Upper lobe of left lung (tissue), 6 donors: ENCODE measurements around the gene VMP1. TPM values are rescaled to one million over a fixed set of nuclear protein-coding genes. Genes with fewer than 3 reads are reported as not detected.
A peak's percentile ranks its signal among the peaks of the same experiment; 100 is the strongest.

Source experiments
- ATAC-seq, 2 donors: fragments of 200-7000 bp; cut with Tn5 transposase; one replicate each; pipeline ENCODE4 v1.9.1; 2022; ENCODE audit warnings: mild to moderate bottlenecking in 2 of 2, moderate library complexity in 2 of 2; ENCODE audit not compliant: low FRiP score in 2 of 2
- DNase-seq, 2 donors: peaks; one replicate each; pipeline ENCODE4 v3.0.0-alpha.2; 2019 to 2020
- H3K27ac ChIP-seq, 4 donors: fragments of 200-600 bp; sonication (generic); one replicate each; pipeline ENCODE4 v1.5.1; 2016 to 2019
- H3K27me3 ChIP-seq, 4 donors: fragments of 200-600 bp; sonication (generic); one replicate each; pipeline ENCODE4 v1.5.1; 2017 to 2019
- H3K36me3 ChIP-seq, 4 donors: fragments of 200-600 bp; sonication (generic); one replicate each; pipeline ENCODE4 v1.5.1; 2016 to 2019
- H3K4me1 ChIP-seq, 4 donors: fragments of 200-600 bp; sonication (generic); one replicate each; pipeline ENCODE4 v1.5.1; 2018 to 2019
- H3K4me3 ChIP-seq, 4 donors: fragments of 200-600 bp; sonication (generic); one replicate each; pipeline ENCODE4 v1.5.1; 2017 to 2019; ENCODE audit warnings: mild to moderate bottlenecking in 2 of 4, moderate library complexity in 1 of 4
- H3K9me3 ChIP-seq, 4 donors: fragments of 200-600 bp; sonication (generic); one replicate each; pipeline ENCODE4 v1.5.1; 2018 to 2019
- EP300 ChIP-seq, 4 donors: sonication (generic); formaldehyde crosslinking; IDR thresholded peaks; one replicate each; pipeline ENCODE4 v1.5.1; 2017; ENCODE audit warnings: antibody characterized with exemption in 4 of 4, control low read depth in 2 of 4
- POLR2A ChIP-seq, 4 donors: fragments of 450-650 bp; IDR thresholded peaks; one replicate each; pipeline ENCODE4 v1.5.1; 2016 to 2017; ENCODE audit warnings: antibody characterized with exemption in 4 of 4, mild to moderate bottlenecking in 2 of 4
- POLR2AphosphoS5 ChIP-seq, 2 donors: sonication (generic); formaldehyde crosslinking; IDR thresholded peaks; one replicate each; pipeline ENCODE4 v1.5.1; 2017; ENCODE audit warnings: antibody characterized with exemption in 2 of 2
- WGBS, 2 donors: methylation state at CpG; one replicate each; pipeline ENCODE4 v1.1.5; 2017 to 2018; 5-methylcytosine and 5-hydroxymethylcytosine counted together
- total RNA-seq, 6 donors: library from RNA; depleted of rRNA in 4 of 6; stranded (reverse); fragments of >200 nt in 4 of 6; gene quantifications; one replicate each; pipeline versions ENCODE4 v1.1.0 to v1.2.1, GENCODE V29; 2016 to 2021
- TF ChIP-seq, protein P1 (sequence below), 6 experiments: fragments of 450-650 bp in 4 of 6; fragments of 200-600 bp in 2 of 6; sonication (generic) in 2 of 6; IDR thresholded peaks; one replicate each; pipeline ENCODE4 v1.5.1; 2016 to 2019; ENCODE audit warnings: antibody characterized with exemption in 6 of 6
- donor health status: DM: no; HTN: no; CAD: no; lungs with moderate emphysema.
- donor health status: DM: no; HTN: yes; CAD: no; lungs with severe emphysema.

VMP1 gene
- total RNA-seq, 6 donors from 2014 or later, result 124 to 246 (median 181) TPM

DNA sequence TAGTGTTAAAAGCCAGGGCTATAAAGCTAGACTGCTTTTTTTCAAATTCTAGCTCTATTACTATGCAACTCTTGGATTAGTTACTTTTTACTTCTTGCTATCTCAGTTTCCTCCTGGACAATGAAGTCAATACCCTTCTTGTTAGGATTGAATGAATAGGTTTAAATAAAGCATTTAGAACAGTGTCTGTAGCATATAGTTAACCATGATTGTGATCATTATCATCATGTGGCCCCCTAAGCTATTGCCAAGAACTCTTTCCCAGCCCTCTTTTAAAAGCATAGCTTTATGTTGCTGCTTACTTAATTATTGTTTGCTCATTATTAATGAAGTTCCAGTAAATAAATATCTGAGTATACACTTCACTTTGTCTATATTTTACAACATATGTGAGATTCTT is 4.5 kb downstream of the VMP1 start:
- H3K27ac ChIP-seq, result peak overlapping the region in 1 of 4 donors; percentile 9
- H3K4me3 ChIP-seq, result no peak overlapping the region
- peaks cover 19 to 29% (median 26%) of the 10 kb centered on the region in 4 donors for H3K4me1 ChIP-seq
- TF ChIP-seq, protein P1, sequence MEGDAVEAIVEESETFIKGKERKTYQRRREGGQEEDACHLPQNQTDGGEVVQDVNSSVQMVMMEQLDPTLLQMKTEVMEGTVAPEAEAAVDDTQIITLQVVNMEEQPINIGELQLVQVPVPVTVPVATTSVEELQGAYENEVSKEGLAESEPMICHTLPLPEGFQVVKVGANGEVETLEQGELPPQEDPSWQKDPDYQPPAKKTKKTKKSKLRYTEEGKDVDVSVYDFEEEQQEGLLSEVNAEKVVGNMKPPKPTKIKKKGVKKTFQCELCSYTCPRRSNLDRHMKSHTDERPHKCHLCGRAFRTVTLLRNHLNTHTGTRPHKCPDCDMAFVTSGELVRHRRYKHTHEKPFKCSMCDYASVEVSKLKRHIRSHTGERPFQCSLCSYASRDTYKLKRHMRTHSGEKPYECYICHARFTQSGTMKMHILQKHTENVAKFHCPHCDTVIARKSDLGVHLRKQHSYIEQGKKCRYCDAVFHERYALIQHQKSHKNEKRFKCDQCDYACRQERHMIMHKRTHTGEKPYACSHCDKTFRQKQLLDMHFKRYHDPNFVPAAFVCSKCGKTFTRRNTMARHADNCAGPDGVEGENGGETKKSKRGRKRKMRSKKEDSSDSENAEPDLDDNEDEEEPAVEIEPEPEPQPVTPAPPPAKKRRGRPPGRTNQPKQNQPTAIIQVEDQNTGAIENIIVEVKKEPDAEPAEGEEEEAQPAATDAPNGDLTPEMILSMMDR (IDR thresholded peaks at IDR 0.05), result no peak
- no peak for TF ChIP-seq POLR2A (IDR thresholded peaks at IDR 0.05)
- no peak for TF ChIP-seq EP300 (IDR thresholded peaks at IDR 0.05)
- TF ChIP-seq POLR2AphosphoS5 (IDR thresholded peaks at IDR 0.05), result no peak
- ATAC-seq (no peak), DNase-seq (no peak)
- no peaks in the 10 kb centered on the region for H3K9me3 ChIP-seq
- H3K36me3 ChIP-seq, result no peaks in the 10 kb centered on the region
- no peaks in the 10 kb centered on the region for H3K27me3 ChIP-seq

DNA sequence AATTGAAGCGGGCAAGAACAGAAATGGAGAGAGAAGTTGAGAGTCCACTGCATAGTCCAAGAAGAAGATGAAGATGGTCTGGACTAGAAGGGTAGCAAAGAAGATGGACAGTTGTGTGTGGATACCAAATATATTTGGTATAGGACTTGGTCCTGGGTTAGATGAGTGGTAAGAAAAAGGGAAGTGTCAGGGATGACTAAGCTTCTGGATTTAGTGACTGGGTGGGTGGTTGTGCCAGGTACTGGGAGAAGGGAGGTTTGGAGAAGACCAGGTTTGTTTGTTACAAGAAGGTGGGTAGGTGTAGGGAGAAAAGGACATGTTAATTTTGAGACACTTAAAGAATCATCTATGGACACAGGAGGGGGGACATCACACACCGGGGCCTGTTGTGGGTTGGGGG is 5.4 kb downstream of the VMP1 start:
- no peak for DNase-seq
- peaks cover 19 to 29% (median 26%) of the 10 kb centered on the region in 4 donors for H3K4me1 ChIP-seq
- TF ChIP-seq, protein P1 (IDR thresholded peaks at IDR 0.05), result no peak
- TF ChIP-seq EP300 (IDR thresholded peaks at IDR 0.05) (no peak), POLR2AphosphoS5 (IDR thresholded peaks at IDR 0.05) (no peak), POLR2A (IDR thresholded peaks at IDR 0.05) (no peak)
- H3K9me3 ChIP-seq, result no peaks in the 10 kb centered on the region
- H3K27ac ChIP-seq, result peak overlapping the region in 1 of 4 donors; percentile 9
- H3K27me3 ChIP-seq, result no peaks in the 10 kb centered on the region
- no peaks in the 10 kb centered on the region for H3K36me3 ChIP-seq
- H3K4me3 ChIP-seq, result no peak overlapping the region
- 94 to 95% methylated on average over 1 to 2 of the region's 2 CpGs for WGBS, 2 donors
- ATAC-seq, result no peak

DNA sequence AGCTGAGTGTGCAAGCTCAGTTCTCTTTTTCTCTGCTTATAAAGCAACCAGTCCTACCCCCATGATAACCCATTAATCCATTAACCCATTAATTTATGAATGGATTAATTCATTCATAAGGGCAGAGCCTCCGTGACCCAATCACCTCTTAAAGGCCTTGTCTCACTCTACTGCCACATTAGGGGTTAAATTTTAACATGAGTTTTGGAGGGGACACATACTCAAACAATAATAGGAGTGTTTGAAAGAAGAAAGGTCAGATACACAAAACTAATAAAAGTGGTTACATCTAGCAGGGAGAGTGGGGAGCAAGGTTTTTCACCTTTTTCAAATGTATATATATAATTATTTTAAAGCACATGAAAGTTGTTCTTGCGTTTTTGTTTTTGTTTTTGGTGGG is 6.8 kb downstream of the VMP1 start:
- ATAC-seq, result no peak
- Histone ChIP-seq H3K27me3 (no peaks in the 10 kb centered on the region), H3K4me1 (peaks cover 10 to 19% (median 14%) of the 10 kb centered on the region in 4 donors), H3K9me3 (no peaks in the 10 kb centered on the region), H3K36me3 (no peaks in the 10 kb centered on the region), H3K27ac (no peak overlapping the region), H3K4me3 (no peak overlapping the region)
- no peak for DNase-seq
- 82 to 83% methylated on average over 2 of the region's 2 CpGs for WGBS, 2 donors
- no peak for TF ChIP-seq POLR2AphosphoS5 (IDR thresholded peaks at IDR 0.05)

DNA sequence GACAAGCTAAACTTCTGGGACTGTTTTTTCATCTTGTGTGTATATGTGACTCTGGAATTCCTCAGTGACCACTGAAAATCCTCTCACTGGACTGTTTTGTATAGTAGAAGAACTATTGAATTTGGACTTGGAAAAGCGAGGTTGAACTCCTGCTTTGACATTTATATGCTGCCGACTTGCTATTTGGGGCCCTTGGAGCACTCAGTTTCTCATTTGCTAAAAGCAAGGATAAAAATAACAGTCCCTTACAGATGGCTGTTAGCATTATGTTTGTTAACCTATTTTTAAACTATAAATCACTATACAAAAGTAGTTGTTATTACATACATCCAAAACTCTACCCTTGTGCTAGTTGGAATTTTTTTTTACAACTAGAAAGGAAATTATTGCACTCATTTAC is 9.0 kb downstream of the VMP1 start:
- WGBS, 2 donors, result 90 to 92% methylated on average over 2 of the region's 2 CpGs
- no peaks in the 10 kb centered on the region for H3K9me3 ChIP-seq
- H3K36me3 ChIP-seq, result no peaks in the 10 kb centered on the region
- ATAC-seq, result no peak
- no peak for DNase-seq
- no peaks in the 10 kb centered on the region for H3K27me3 ChIP-seq
- no peak overlapping the region for H3K27ac ChIP-seq
- peaks cover 0 to 9% (median 5%) of the 10 kb centered on the region in 4 donors for H3K4me1 ChIP-seq
- H3K4me3 ChIP-seq, result no peak overlapping the region
- no peak for TF ChIP-seq EP300 (IDR thresholded peaks at IDR 0.05)
- TF ChIP-seq, protein P1 (IDR thresholded peaks at IDR 0.05), result no peak
- no peak for TF ChIP-seq POLR2A (IDR thresholded peaks at IDR 0.05)
- no peak for TF ChIP-seq POLR2AphosphoS5 (IDR thresholded peaks at IDR 0.05)

GRCh38 chr17:59719526-59719925 is 12.1 kb downstream of the VMP1 start:
- Histone ChIP-seq H3K27me3 (no peaks in the 10 kb centered on the region), H3K4me1 (peaks cover 5 to 12% (median 7%) of the 10 kb centered on the region in 4 donors), H3K9me3 (no peaks in the 10 kb centered on the region), H3K4me3 (no peak overlapping the region), H3K27ac (no peak overlapping the region), H3K36me3 (no peaks in the 10 kb centered on the region)
- no peak for DNase-seq
- TF ChIP-seq EP300 (IDR thresholded peaks at IDR 0.05) (no peak), POLR2A (IDR thresholded peaks at IDR 0.05) (no peak), POLR2AphosphoS5 (IDR thresholded peaks at IDR 0.05) (no peak)
- TF ChIP-seq, protein P1 (IDR thresholded peaks at IDR 0.05), result no peak
- no peak for ATAC-seq
